Measurements from ENCODE around the gene KCNK7.
"Not testable (repeated sequence)": the region's sequence is repeated elsewhere in the genome, so short reads cannot be mapped to it uniquely, and the experiment has no call there.

KCNK7 gene

DNA sequence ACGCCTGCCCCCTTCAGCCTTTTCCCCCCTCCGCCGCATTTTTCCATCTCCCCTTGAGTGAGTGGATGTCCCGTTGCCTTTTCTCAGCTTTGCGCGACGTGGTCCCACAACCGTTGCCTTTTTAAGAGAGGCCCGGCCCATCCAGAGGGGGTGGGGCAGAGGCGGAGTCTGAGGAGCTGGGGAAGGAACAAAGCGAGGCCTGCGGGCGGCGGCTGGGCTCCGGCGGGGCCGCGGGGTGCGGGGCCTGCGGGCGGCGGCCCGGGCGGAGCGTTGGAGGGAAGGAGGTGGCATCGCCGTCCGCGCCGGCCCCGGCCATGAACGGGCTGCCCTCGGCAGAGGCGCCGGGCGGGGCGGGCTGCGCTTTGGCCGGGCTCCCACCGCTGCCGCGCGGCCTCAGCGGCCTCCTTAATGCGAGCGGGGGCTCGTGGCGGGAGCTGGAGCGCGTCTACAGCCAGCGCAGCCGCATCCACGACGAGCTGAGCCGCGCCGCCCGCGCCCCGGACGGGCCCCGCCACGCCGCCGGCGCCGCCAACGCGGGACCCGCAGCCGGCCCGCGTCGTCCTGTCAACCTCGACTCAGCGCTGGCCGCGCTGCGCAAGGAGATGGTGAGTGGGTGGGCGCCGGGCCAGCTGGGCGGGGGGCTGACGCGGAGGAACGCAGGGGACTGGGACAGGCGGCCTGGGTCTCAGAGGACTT, 23.1 kb downstream of the KCNK7 start, which contains the start of gene FAM89B:
FAM89B (plus strand) TSS at position 183 of the 696 bp plus-strand sequence; CDS start at position 315, 132 bp downstream.
- peak; percentile 86 for DNase-seq (ENCODE audit: low spot score)

DNA sequence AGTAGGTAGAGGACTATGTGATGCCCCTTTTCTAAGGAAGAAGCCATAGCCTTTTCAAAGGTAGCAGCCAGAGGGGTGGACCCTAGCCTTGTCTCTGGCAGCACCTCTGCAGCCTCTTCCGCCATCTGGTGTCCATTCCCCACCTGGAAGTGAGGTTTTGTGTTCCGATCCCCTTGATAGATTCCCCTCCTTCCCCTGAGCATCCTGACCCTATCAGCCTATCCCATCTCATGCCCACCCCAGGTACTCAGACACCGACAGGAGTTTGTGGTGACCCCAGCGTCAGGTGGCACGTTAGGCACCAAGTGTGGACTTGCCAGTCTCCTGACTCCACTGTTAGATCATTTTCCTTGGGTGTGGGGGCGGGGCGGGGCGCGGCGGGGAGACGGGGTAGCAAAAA, 23.7 kb downstream of the KCNK7 start:
- peak; percentile 77 for DNase-seq (ENCODE audit: low spot score)

DNA sequence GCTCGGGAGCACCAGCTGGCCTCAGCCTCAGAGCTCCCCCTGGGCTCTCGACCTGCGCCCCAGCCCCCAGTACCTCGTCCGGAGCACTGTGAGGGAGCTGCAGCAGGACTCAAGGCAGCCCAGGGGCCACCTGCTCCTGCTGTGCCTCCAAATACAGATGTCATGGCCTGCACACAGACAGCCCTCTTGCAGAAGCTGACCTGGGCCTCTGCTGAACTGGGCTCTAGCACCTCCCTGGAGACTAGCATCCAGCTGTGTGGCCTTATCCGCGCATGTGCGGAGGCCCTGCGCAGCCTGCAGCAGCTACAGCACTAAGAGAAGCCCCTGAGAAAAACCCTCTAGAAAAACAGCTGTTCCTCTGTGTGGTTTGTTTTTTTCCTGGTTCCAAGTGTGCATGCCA, 24.2 kb downstream of the KCNK7 start:
- DNase-seq (ENCODE audit: low spot score): no peak

DNA sequence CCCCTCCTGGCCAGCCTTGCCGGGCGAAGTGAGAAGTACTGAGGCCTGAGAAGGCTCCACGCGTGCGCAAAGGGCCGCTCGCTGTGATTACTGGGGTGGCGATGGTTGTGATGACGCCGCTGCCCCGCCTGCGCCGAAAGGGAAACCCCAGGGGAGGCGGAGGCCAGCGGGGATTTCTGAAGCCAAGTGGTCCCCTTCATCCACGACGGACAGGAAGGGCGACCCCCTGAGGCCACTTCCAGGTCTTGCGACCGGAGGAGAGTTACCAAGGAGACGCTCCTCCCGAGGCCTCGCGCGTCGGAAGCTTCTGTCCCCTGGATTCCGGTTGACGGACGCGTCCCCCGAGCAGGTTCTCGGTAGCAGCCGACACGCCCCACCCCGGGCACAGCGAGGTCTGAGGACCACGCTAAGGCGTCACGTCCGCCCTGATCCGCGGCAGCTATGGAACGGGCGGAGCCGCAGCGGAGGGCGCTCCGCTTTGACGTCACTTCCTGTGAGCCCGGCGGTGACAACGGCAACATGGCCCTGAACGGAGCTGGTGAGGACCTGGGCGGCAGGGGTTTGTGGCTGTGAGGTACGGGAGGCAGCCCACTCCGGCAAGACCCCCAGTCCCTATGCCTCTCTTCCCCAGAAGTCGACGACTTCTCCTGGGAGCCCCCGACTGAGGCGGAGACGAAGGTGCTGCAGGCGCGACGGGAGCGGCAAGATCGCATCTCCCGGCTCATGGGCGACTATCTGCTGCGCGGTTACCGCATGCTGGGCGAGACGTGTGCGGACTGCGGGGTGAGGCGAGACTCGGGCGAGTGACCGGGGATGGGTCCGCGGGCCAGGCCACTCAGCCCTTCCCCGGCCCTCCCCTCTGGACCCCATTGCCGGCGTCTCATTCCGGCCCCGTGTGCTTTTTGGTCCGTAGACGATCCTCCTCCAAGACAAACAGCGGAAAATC, 25.4 kb downstream of the KCNK7 start, which contains the start of gene ZNRD2:
ZNRD2 (plus strand) TSS at position 505 of the 946 bp plus-strand sequence; CDS start at position 520, 15 bp downstream.
- peak; percentile 97 for DNase-seq (ENCODE audit: low spot score)

DNA sequence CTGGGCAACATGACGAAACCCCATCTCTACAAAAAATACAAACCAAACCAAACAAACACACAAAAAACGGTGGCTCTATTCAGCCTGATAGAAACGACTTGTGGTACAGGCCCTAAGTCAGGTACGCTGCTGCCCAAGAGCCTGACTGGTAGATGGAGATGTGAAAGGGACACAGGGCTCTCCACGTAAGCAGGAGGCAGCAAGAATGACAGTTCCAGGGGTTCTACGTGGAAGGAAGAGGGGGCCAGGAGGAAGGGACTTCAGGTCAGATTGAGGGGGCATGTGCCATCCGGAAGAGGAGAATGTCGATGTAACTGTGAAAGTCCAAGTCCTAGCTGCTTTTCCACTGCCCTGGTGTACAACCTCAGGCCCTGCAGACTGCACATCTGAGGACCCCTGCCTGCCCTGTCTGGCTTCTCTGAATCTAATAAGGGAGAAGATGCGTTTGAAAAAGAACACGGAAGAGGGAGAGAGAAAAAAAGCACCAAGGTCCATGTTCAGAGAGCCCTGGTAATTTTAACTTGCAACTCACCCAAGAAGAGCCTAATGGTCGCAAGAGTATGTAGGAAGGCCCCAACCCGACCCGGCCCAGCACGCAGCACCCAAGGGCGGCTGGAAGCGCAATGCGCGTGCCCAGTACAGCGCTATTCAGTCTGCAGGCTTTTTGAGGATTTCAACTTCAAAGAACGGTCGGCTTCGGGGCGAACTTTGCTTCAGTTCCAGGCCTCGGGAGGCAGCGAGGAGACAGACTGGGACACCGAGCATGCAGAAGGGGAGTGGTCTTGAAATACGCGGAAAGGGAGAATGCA, 26.2 kb downstream of the KCNK7 start:
- no peak for DNase-seq (ENCODE audit: low spot score)

DNA sequence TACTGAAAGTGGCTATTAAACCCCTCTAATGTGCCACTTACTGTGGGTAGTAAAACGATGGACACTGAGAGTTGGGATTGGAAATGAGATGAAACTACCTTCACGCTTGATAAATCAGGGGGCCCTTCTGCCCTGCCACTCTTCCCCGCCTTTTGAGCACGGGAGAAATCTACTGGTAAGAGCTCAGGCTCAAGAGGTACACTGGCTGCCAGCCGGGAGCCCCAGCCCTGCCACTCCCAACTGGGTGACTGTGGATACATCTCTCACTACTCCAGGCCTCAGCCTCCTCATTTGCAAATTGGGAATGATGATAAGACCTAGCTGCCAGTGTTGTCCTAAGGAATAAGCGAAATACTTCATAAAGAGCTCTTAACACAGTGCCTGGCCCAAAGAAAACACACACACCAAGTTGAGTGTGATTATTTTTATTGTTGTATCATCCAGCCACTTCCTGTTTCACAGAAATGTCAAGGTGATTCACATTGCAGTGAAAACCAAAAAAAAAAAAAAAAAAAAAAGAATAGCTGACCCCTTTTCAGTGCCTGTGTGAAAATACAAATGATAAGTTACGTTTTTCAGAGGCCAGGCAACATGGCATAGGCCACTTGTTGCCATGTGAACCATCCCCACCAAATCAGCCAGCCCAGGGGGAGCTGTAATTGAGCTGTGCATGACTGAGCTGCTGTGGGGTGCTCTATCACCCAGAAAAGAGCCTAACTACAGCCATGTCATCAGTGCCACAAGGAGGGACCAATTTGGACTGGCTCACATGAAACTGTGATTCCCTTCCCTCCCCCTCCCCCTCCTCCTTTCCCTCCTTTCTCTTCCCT, 29.8 kb downstream of the KCNK7 start:
- DNase-seq (ENCODE audit: low spot score): no peak

DNA sequence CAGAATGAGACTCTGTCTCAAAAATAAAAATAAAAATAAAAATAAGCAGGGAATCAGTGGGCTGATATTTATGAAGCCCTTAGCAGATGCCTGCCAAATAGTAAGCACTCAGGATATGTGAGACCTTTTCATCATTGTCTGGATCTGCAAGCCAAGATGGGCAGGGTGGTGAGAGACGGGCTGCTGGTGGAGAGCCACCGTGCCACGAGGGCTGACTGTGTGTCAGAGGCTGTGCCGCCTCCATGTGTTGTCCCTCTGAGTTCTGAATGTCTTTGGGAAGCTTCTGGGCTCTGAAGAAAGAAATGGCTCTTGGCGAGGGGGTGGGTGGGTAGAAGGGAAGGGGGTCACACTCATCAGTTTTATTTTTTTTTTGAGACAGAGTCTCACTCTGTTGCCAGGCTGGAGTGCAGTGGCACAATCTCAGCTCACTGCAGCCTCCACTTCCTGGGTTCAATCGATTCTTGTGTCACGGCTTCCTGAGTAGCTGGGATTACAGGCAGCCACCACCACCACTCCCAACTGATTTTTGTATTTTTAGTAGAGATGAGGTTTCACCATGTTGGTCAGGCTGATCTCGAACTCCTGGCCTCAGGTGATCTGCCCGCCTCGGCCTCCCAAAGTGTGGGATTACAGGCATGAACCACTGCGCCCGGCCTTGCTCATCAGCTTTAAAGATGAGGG, 30.6 kb downstream of the KCNK7 start:
- DNase-seq (ENCODE audit: low spot score): not testable (repeated sequence)

DNA sequence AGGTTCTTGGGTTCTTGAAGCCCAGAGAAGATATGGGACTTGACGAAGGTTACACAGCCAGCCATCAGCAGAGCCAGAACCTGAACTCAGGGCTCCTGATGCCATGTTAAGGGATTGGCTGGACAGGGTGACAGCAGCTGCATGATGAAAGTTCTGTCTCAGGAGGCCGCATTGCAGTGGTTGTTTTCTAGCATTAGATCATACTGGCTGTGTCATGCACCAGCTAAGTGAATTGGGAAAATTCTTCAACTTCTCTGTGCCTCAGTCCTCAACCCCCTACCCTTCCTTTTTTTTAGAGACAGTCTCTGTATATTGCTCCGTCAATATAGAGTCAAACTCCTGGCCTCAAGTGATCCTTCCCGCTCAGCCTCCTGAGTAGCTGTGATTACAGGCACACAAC, 32.0 kb downstream of the KCNK7 start:
- no peak for DNase-seq (ENCODE audit: low spot score)

DNA sequence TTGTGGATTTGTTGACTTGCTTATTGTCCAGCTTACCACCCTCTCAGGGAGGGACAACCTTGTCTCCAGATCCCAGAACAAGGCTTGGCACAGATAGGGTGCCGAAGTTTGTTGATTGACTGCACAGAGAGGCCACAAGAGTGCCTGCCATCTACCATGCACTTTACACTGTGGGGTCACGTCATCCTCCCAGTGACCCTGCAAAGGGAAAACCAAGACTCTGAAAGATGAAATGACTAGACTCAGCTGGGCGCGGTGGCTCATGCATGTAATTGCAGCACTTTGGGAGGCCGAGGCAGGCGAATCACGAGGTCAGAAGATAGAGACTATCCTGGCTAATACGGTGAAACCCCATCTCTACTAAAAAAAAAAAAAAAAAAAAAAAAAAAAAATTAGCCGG, 32.8 kb downstream of the KCNK7 start:
- DNase-seq (ENCODE audit: low spot score): no peak

DNA sequence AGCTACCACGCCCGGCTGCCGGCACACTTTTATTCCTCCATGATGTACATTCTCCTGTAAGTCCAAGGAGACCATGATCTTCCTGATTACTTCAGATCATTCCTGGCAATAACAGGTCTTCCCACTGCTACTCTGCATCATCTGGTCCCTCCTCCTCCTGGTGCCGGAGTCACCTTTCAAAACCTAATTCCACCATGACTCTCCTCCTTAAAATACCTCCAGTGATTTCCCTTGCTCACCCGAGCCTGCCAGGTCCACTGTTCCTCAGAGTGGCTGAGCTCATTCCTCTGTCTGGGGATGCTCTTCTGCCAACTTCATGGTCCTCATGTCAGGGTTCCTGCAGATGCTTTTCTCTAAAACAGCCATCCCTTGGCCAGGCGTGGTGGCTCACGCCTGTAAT, 33.6 kb downstream of the KCNK7 start:
- no peak for DNase-seq (ENCODE audit: low spot score)

DNA sequence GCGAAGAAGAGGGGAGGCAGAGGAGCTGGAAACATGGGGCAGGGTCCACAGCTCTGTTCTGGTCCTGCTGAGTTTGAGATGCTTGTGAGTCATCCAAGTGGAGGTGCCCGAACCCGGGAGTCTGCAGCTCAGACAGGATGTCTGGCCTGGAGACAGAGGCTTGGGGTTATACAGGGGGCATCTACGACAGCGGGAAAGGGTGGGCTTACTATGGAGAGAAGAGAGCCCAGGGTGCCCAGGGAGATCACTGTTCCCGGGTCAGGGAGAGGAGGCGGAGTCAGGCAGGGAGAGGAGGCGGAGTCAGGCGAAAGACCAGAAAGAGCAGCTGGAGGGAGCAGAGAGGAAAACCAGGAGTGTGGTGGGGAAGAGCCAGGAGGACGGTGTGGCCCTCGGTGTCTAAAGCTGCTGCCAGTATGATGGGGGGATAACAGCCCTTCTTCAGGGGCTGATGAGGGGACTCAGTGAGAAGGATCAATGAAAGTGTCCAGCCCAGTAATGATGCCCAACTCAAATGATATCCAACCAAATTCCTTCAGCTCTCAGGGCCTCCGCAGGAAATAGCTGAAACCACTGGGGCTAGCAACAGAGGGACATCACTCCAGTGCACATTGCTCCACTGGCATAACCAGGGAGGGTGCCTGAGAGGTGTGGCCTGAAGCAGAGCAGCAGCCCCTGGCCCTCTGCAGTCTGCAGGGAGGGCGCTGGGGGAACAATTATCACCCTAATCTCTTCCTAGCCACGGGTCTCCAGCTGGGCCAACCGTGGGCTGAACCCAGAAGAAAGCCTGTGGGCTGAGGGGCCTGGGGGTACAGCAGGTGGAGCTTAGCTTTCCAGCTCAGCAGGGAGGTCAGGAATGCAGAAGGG, 34.8 kb downstream of the KCNK7 start:
- DNase-seq (ENCODE audit: low spot score): no peak

DNA sequence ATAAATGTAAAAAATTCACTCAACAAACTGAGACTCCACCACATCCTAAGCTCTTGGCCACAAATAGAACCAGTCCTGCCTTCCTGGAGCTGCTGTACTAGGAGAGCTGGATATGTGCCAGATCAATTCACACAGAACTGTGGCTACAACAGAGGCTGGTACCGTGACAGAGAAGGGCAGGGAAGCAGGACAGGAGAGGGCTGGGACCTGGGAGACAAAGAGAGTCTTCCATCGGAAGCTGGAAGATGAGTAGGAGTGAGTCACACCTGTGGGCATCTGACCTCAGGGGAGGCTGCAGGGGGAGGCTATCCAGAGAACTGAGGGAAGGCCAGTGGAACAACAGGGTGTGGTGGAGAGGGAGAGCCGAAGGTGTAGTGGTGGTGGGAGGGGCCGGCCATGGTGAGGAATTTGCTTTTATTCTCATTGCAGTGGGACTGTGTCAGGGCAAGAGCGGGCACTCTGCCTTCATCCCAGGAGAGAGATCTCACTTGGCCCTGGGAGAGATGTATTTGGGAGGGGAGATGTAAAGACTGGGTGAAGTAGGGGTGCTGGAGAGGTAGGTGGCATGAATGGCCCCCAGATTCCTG, 35.6 kb downstream of the KCNK7 start:
- peak; percentile 76 for DNase-seq (ENCODE audit: low spot score)

DNA sequence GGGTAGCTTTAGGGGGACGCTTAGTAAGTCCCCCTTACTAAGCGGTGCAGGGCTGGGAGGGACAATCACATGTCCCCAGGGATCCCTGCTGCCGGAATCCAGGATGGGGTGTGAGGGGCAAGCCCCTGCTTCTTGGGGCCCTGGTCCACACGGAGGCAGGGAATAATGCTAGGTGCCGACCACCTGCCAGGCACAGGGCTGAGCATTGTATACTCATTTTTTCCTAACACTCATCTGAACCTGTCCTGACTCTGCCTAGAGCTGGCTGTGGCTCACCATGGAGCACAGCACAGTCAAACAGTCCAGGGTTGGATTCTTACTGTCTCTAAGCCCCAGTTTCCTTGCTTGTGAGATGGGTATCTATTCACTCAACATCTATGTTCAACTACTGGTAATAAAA, 36.1 kb downstream of the KCNK7 start:
- no peak for DNase-seq (ENCODE audit: low spot score)

DNA sequence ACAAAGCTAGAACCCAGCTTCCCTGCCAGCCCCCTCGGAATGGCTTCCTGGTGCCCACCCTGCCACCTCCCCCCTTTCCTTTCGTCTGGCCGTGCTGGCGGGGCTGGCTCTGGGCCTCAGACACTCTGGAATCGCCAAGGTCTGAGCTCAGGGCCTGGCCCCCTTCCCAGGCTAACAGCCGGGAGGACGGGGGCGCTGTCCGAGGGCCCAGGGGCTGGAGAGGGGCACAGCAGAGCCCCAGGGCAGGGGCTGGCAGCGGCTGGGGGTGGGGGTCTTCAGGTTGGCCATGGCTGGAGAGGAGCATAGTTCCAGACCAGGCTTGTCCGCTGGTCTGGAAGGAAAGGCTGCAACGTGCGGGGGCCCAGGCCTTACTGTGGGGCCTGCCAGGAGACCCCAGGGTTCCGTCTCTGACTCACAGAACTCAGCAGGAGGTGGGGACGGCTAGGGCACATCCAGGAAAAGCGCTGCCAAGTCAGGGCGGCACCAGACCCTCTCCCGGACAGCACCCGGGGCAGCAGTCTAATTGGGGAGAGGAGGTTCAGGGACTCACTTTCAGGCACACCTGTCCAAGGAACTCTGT, 36.6 kb downstream of the KCNK7 start:
- DNase-seq (ENCODE audit: low spot score): no peak

DNA sequence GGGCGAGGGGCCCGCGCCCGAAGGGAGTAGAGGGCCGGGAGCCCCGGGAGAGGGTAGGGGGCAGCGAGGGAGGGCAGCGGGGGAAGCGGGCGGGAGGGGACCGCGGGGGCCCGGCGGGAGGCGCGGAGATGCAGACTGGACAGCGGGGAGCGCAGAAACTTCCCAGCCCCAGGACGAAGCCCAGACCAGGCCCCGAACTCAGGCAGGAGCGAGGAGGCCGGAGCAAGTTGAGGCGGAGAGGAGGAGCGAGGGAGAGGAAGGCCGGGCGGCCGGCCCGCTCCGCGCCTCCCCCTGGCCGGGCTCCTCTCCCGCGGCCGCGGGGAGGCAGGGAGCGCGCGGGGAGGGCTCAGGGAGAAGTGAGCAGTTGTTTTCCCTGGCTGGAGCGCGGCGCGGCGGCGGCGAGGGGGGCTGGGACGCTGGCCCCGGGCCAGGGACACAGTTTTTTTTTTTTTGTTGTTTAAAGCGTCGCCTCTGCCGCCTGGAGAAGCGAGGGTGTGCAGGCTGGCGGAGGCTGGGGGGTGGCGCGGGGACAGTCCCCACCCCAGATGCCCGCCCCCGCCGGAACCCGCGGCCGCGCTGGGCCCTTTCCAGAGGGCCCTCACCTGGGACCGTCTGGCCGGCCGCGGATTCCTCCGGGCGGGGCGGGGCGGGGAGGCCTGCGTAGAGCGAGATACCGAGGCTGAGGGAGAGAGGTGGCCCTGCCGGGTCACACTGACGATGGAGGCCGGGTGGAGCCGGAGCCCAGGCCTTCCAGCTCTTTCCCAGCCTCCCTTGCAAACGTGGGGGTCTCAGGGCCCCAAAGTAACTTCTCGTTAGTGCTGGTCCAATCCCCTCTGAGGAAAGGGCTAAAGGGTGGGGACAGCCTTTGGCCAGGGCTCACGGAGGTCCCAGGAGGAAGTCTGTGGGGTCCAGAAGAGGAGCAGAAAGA, 37.3 kb downstream of the KCNK7 start, which contains the start of gene LTBP3:
LTBP3 (minus strand) TSS at position 358 of the 928 bp plus-strand sequence. CDS start 400 bp downstream, outside the sequence.
- DNase-seq (ENCODE audit: low spot score): peak; percentile 83

DNA sequence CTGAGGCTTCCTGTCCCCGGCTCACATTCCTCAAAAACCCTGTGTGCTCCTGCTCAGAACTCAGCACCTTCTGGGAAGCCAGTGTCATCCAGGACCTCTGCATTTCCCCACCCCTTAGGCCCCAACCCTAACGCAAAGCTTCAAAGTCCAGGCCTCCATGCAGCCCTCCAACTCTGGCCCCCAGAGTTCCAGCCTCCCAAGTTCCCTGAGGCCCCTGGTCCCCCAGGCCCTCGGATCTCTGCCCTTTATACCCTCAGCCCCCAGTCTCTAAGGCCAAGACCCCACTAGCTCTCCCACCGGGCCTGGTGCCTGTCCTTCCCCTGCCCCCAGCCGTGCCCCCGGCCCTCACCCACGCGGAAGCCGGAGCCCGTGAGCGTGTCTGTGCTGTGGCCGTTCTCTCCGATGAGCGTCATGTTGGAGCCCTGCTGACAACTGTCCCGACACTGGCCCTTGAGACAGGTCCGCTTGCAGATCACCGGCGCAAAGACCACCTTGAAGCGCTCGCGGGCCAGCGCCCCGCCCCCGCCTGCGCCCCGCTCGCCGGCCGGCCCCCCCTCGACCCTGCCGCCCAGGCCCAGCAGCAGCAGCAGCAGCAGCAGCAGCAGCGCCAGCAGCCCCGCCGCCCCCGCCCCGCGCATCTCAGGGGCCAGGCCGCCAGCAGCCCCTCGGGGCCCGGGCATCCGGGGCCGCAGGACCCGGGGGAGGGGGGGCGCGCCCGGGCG, 38.2 kb downstream of the KCNK7 start:
- DNase-seq (ENCODE audit: low spot score): no peak
